H1 (cell line): Measurements from ENCODE around the gene JAG1.

Experiments used
- CTCF ChIP-seq, 3 experiments: IDR thresholded peaks; 1 replicate in 2 of 3; 2 replicates in 1 of 3; pipeline versions ENCODE4 v1.5.1 to v1.6.1; 2011; ENCODE audit warnings: low read length in 3 of 3, mild to moderate bottlenecking in 3 of 3, inconsistent platforms in 2 of 3, low read depth in 1 of 3, moderate library complexity in 1 of 3; ENCODE audit not compliant: insufficient read depth in 1 of 3; ENCODE audit errors: control extremely low read depth in 1 of 3
- POLR2A ChIP-seq, 2 experiments: IDR thresholded peaks; 1 replicate in 1 of 2; 2 replicates in 1 of 2; pipeline ENCODE4 v1.6.1; 2011; ENCODE audit warnings: low read depth in 2 of 2, low read length in 2 of 2, mild to moderate bottlenecking in 2 of 2; ENCODE audit errors: control extremely low read depth in 1 of 2
- TBP ChIP-seq: IDR thresholded peaks from 2 replicates; pipeline ENCODE4 v1.6.1; 2011; ENCODE audit warnings: low read depth, low read length, improper control_type of control experiment
- TF ChIP-seq, protein P1 (sequence below): IDR thresholded peaks from 2 replicates; pipeline ENCODE4 v1.6.1; 2012; ENCODE audit warnings: inconsistent platforms

DNA sequence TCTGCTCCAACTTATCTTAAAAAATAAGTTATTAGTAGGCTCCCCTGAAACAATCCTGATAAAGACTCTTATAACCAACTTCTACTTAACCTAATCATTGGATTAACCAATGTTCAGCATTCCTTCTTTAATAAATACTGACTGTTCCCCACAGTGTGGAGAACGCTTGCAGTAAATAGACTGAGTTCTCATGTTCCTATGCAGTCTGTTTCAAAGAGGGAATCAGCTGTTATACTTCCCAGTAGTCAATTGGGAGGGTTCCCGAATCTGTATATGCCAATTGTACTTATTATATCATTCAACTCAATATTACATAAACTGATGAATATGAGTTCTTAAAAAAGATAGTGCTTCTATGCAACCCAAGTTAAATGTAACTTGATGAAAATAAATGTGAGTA, 9.7 kb upstream of the JAG1 start:
- TF ChIP-seq TBP (no peak), POLR2A (IDR thresholded peaks at IDR 0.05; ENCODE audit: control extremely low read depth in 1 of 2, low read depth in 2 of 2, low read length in 2 of 2) (no peak), CTCF (IDR thresholded peaks at IDR 0.05; ENCODE audit: control extremely low read depth in 1 of 3, insufficient read depth in 1 of 3, low read depth in 1 of 3, low read length in 3 of 3) (no peak)
- TF ChIP-seq, protein P1, sequence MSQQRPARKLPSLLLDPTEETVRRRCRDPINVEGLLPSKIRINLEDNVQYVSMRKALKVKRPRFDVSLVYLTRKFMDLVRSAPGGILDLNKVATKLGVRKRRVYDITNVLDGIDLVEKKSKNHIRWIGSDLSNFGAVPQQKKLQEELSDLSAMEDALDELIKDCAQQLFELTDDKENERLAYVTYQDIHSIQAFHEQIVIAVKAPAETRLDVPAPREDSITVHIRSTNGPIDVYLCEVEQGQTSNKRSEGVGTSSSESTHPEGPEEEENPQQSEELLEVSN, result no peak
